Measurements from ENCODE around the gene HOXB7. TPM values are rescaled to one million over a fixed set of nuclear protein-coding genes. Genes with fewer than 3 reads are reported as not detected.

The HOXB7 gene
- total RNA-seq, 2 donors from 2014 or later: 26.6 to 30.2 TPM

DNA sequence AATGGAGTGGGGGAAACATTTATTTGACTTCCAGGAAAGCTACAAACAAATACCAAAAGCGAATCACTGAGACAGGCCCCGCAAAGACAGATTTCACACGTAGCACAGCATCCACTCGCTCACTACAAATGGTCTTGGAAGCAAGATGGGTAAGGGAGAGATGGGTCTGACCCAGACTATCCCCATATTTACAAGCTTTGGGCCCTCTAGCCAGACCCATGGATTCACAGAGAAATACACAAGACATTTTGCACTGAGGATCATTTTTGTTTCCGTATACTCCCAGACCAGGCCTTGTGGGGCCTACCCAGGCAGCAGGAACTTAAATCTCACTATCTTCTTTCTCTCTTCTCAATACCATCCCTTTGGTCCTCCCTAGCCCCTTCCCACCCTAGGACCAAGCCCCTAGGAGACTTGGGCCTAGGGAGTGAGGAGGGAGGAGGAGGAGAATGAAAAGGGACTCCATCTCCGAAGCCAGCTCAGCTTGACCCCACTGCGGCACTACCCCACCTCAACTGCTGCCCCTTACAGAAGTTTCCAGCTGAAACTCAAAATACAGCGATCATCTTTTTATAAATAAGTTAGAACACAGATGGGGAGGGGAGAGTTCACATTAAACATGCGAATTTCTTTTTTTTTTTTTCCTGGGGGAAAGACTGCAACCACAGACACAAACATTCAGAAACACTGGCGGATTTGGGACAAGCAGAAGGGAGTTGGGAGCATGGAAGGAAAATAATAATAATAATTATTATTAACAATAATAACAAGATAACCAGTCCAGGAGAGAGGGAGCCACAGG, 19.4 kb downstream of the HOXB7 start:
- ATAC-seq (no peak), DNase-seq (no peak)
- intact Hi-C loops (cut with DNase I, micrococcal nuclease): no loop called here

DNA sequence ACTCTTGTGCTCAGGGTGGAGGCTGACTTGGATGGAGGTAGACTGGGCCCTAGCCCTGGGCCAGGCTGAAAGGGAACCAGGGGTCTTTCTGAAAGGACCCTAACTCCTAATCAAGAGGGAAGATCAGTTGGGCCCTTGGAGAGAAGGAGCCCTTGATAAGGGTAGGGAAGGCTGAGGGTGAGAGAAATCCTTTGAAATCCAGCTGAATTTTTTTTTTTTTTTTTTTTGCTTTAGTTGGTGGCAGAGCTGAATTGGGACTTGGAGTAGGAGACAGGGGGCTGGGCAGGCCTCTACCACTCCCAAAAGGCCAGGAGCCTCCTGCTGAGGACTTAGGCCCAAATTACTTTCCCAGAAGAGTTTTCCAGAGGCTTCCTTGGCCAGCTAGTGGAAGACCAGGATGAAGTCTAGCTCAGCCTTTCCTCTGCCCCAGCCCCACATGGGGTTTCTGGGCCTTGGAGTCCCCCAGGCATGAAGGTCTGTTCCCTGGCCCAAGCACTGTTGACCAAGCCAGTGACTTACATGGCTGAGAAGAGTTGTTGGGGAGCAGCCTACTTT, 20.1 kb downstream of the HOXB7 start:
- ATAC-seq: peak; percentile 14
- intact Hi-C loops (cut with DNase I, micrococcal nuclease): no loop called here
- no peak for DNase-seq

DNA sequence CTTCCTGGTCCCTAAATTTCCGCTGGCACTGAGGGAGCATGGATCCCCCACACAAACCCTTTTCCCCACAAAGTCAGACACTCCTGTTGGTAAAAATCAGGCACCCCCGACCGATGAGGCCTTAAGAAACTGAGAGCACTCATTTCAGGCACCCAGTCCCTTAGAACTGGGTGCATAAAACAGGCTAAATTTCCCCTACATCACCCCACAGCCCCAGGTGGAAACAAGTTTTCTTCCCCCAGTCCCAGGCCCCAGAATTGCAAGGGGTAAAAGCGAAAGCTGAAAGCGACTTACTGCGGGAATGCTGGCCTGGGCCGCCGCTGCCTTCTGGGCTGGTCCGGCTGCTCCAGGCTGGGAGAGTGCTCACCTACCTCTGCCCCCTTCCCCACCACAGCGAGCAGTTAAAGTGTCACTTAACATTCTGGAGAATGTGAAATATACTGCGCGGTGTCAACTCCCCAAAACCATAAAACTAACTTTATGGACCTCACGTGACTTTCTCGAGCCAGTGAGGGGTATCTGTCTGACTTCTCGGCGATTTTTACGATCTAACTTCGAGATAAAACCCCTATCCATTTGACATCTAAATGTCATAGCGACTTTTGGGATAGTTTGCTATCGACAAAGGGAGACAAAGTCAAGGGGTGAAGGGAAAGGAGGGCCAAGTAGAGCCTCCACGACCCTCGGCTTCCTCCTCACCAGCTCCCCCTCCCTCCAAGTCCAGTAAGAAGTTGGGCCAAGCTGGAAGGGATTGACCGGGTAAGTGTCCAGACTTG, 20.8 kb downstream of the HOXB7 start, which contains the start of gene HOXB3:
Gene HOXB3 (minus strand): TSS at position 411 of the 776 bp plus-strand sequence. CDS start 37,767 bp downstream, outside the sequence.
- intact Hi-C loops (cut with DNase I, micrococcal nuclease): no loop called here
- ATAC-seq (peak; percentile 42), DNase-seq (no peak)

DNA sequence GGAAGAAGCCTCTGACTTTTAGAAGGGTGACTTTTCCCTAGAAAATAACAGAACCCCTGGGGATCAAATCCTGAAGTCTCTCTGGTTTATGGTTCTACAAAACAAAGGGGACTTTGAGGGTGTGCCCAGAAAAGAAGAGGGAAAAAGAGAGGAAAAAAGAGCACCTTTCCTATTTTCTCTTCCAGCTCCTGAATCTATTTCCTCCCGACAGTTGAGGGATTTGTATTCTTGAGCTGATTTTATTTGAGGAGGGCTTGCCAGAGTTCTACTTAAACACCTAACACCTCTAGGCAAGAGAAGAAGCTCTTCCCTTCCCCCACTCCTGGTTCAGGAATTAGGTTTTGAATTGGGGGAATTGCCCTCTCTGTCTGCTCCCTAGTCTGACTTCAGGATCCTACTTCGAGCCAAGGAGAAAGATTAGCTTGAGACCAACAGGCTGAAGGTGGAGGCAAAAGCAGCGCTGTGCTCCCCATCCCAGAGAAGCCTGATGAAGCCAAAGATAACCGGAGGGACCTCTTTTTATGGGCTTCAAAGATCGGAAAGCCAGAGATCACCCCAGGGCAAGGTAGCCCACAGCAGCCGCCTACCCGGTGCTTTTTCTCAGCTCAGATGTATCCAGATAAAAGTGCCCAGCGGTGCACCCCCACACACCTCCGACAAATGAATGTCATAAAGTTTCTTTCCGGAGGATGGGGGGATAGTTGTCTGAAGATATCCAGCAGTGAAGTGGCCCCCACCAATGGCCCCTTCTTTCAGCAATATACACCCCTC, 21.6 kb downstream of the HOXB7 start:
- ATAC-seq (no peak), DNase-seq (no peak)
- intact Hi-C loops (cut with DNase I, micrococcal nuclease): no loop called here

DNA sequence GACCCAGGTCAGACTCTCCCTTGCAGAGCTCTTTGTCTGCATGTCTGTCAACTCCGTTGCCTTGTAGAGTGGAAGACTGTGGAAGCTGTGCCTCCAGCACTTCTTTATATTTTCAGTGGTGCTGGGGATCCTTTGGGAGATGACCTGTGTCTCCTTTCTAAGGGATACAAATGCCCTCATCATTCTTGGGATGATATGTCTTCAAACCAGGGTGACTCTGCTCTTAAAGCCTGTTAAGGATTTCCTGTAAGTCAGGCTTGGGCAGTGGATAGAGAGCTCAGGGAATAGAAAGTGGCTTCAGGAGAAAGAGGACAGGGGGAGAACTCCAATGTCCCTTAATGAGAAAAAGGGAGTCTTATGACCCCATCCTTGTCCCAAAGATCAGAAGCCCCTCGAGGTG, 22.3 kb downstream of the HOXB7 start:
- DNase-seq (no peak), ATAC-seq (no peak)
- intact Hi-C loops (cut with DNase I, micrococcal nuclease): no loop called here

DNA sequence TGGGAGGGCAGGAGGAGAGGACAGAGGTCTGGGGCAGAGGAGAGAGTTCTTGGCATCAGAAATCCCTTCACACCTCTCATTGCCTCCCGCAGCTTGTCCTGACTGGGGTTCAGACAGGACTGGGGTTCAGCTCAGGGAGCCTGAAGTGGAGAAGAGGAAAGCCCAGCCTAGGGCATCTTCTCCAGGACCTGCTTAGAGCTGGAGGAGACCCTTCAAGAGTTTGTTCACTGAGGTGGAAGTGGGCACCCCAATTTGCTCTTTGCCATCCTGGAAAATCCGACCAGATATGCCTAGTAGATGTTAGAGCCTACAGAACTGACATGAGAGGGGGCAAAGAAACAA, 22.8 kb downstream of the HOXB7 start:
- no peak for ATAC-seq
- intact Hi-C loops (cut with DNase I, micrococcal nuclease): no loop called here
- no peak for DNase-seq

DNA sequence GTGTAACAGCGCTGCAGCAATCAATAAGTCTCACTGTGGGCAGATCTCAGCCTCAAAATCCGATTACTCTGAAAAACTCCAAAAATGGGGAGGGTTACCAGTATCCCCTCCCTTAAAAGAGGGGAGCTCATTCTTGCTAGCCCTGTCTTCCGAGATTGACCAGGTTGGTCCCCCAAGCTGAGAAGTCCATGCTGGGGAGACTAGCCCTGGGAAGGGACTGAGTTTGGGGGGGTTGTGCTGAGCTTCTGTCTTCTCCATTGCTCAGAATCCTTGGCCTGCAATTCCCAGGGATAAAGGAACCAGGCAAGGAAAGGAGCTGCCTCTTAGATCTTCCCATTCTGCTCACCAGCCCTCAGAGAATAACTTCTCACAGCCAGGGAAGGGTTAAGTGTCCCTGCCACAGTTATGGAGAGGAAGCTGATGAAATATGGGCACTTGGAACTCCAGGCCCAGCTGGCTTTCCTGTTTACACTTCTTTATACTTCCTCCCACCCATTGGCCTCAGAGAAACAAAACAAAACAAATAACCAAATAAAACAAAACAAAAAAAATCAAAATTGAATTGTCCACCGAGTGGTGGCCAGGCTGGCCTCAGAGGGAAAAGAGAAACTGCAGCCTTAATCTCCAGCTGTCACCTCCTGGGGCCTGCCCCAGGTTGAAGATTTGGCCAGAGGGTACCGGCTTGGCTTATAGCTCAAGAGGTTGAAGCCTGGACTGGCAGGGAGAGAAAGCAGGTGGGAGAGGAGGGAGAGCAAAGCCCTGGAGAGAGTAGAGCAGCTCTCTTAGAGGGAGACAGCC, 23.3 kb downstream of the HOXB7 start:
- no peak for ATAC-seq
- intact Hi-C loops (cut with DNase I, micrococcal nuclease): no loop called here
- no peak for DNase-seq

DNA sequence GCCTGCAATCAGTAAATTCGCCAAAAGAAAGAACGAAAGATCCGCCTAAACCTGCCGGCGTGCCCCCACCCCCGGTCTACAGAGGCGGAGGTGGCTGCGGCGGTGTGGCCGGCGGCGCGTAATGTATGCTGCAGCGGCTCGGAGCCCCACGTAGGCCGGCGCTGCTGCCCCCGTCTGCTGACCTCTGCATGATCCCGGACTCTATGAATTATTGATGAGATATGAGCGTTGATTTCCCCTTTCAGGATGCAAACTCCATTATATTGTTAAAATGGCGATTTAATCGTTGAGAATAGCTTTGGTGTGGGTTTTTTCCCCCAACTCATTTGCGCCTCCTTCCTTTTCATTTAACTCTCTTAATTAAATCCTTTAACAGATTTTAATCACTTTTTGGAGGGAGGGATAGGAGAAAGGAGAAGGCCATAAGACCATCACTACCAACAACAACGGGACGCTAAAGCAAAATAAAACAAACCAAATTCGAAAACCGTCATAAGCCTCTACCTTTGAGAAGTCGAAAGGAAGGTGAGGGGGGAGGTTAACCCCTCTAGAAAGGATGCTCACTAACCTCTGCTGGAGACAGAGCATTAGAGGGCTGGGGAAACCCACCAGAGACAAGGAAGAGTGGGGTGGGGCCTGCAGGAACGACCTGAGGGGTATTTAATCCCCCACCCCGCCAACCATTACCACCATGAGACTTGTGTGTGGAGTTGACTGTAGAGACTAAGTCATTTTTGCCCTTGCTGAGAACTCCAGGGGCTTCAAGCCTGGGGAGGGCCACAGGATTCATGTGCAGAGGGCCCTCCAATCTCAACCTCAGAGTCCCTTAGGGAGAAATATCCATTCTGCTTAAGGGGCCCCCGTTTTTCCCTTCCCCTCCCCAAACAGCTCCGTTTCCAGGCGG, 24.2 kb downstream of the HOXB7 start:
- ATAC-seq (no peak), DNase-seq (no peak)

DNA sequence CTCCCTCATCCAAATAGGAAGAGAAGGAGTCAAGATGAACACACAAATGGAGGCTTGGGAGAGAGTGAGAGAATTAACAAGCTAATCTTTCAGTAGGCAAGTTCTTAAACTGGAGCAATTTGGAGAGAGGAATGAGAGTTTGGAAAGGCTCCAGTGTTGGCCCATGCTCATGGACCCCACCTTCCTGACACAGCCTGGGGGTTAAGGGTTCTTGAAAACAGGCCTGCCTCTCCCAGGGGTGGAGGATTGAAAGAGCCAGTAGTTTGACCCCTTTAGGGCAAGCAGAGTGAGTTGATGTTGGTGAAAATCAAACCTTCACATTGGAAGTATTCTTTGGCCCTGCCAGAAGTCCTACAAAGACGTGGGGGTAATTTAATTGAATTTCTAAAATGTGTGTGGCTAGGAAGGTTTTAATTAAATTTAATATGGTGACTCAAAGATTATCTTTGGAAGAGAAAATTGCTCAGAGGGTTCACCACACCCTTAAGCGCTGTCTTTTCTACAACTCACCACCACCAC, 26.5 kb downstream of the HOXB7 start:
- ATAC-seq (no peak), DNase-seq (no peak)
- intact Hi-C loops (cut with DNase I, micrococcal nuclease): no loop called here

More for the DNA sequence above, 24.2 kb downstream of the HOXB7 start:
- intact Hi-C loops (cut with DNase I, micrococcal nuclease): no loop called here

DNA sequence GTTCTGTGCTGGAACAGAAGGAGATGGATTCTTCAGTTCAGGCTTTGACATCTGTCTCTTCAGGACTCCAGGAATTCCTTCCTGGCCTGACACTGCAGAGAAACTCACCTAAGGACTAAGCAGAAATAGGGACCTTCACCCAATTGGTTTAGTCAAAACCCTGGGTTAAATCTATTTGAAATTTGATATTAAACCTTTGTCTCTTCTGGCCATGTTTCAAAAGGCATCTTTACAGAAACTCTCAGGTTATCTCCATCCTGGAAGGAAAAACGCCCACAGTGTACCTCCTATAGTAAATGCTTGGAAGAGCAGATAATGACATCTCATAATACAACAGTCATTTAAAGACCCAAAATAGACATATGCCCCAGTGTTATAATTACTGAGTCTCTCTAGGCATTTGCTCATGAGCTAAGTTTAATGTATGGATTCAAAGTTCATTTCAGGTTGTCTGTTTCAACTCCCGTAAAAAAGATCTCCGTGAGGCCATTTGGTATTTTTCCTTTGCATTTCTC, 27.1 kb downstream of the HOXB7 start:
- DNase-seq (no peak), ATAC-seq (no peak)
- intact Hi-C loops (cut with DNase I, micrococcal nuclease): no loop called here

DNA sequence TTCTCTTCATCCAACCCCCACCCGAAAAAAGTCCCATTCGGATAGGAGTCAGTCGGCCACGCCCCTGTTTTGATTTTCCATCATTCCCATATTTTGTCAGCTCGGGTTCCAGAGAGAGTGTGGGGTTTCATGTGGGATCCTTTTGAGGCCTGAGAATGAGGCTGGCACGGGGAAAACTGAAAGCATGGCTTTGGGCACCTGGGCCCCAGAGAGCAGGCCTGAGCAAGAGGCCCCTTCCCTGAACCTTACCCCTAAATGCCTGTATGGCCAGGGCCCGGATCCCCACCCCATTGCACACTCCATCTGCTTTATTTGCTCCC, 28.1 kb downstream of the HOXB7 start:
- intact Hi-C loops (cut with DNase I, micrococcal nuclease): no loop called here
- ATAC-seq (no peak), DNase-seq (no peak)

DNA sequence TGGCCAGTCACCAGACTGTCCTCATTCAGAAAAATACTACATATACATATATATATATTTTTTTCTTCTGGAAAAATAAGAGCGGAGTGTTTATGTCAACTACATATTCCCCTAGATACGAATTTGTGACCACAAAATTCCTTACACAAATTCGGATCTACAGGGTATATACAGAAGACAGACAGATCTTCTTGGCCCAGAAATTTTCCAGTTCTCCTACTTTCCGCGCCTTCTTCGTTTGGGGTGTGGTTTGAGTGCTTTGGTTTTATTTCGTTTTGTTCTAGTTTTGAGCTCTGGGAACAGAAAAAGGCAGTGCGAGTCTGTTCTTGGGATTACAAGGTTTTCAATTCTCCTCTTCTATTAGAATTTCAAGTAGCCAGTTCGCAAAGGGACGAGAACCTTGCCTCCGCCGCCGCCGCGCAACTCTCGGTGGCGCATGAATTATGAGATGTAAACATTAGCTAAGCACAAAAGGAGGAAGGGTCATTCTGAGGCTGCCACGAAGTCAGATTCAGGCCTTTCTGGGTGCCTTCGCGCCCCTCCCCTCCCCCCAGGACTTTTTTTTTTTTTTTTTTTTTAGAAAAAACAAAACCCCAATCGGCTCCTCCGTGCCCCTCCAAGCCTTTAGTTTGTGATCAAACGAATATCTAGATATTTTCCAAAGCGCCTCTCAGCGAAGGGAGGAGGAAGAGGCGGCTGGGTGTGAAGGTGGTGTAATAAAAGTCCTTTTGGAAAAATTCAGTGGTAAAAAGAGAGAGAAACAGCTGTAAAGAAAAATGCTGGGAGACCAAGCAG, 30.9 kb downstream of the HOXB7 start:
- intact Hi-C loops (cut with DNase I, micrococcal nuclease): loop anchor here in 1 of 2 donors (5.0 kb wide), 1 partner anchor 88 kb away; no protein-coding TSS in a partner anchor
- ATAC-seq (peak; percentile 37), DNase-seq (peak in 1 of 2 donors; percentile 57)

DNA sequence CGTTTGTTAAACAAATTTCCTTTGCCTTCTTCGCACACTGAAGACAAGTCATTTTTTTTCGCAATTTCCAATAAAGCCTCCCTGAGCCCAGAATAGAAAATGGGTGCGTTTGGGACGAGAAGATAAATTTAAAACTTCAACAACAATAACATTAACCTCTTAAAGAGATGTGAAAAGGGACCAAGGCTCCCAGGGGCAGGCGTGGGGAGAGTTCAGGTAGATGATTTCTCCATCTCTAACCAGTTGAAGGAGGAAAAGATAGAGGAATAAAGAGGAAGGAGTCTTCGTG, 31.4 kb downstream of the HOXB7 start:
- no peak for ATAC-seq
- intact Hi-C loops (cut with DNase I, micrococcal nuclease): loop anchor here in 1 of 2 donors (5.0 kb wide), 1 partner anchor 87 kb away; no protein-coding TSS in a partner anchor
- no peak for DNase-seq

DNA sequence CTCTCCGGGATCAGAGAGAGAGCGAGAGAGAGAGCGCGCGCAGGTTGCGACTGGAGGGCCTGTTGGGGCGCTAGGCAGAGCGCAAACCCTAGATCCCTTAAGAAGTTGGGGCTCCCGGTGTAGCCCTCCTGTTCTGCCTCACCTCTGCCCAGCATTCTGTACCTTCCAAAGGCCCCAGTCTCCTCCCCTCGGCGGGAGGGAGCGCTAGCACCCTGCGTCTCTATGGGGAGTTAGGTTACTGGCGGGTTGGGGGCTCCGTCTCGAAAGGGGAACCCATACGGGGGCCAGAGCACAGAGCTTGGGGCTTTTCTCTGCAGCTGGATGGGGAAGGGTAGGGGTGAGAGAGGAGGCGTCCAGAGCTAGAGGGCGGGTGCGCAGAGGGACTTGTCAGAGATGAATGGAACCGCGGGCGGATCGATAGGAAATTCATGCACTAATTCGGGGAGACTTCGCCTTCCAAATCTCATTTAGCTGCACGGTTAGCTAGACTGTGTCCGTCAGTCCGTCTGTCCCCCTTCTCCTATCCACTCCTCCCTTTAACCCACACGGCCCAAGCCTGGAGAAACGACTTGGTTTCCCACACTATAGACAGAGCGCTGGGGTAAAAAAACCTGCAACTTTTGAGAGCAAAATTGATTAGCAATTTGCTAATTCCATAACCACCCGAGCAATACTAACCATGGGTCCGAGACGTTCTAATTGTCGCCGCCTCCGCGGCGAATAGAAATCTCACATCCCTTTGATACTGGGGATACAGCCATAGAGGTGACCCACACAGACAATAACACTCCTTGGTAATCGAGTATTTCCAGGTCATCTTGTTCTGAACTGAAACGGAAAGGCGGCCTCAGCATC, 32.0 kb downstream of the HOXB7 start:
- DNase-seq (no peak), ATAC-seq (no peak)
- intact Hi-C loops (cut with DNase I, micrococcal nuclease): loop anchor here in 1 of 2 donors (5.0 kb wide), 1 partner anchor 87 kb away; no protein-coding TSS in a partner anchor

DNA sequence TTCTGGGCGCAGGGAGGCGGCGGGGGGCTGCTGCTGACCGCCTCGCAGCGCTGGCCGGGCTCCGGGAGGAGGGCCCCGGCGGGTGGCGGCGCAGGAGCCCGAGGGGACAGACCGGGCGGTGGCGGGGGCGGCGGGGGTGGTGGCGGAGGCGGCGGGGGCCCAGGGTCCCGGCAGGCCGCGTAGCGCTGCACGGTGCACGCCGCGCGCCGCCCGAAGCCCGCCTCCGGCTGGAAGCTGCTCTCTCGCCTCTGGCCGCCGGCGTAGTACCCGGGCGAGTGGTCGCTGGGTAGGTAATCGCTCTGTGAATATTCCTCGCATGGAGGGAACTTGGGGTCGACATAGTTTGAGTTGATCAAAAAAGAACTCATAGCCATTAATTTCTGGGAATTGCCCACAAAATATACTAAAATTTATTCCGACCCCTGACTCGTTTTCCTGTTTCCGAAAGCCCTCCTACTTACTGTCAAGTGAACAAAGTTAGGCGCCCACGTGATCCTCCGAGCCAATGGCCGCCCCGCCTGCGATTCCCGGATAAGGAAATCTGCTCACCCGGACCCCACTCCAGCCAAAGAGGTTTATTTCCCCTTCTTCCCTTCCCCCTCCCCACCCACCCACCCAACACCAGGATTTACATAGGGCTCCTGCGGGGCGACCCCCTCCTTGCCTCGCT, 32.7 kb downstream of the HOXB7 start, which contains the start of gene HOXB4:
Gene HOXB4 (minus strand): TSS at position 405 of the 670 bp plus-strand sequence. CDS start 31 bp downstream, at position 374.
- intact Hi-C loops (cut with DNase I, micrococcal nuclease): loop anchor here in 1 of 2 donors (5.0 kb wide), 1 partner anchor 86 kb away; no protein-coding TSS in a partner anchor
- ATAC-seq: no peak
- peak; percentile 76 to 84 for DNase-seq

All from left colon (tissue), 2 donors.